HepG2 (cell line): ENCODE results near the gene TCFL5. TPM values are rescaled to one million over a fixed set of nuclear protein-coding genes. Genes with fewer than 3 reads are reported as not detected.

Experiments
- DPF2 ChIP-seq: sonication (generic); formaldehyde crosslinking; IDR thresholded peaks from 2 replicates; pipeline ENCODE4 v1.4.0; 2020; ENCODE audit warnings: mild to moderate bottlenecking, low read depth, missing genetic modification reagents, borderline replicate concordance
- ELF3 ChIP-seq: IDR thresholded peaks from 2 replicates; pipeline ENCODE4 v1.6.1; 2016; ENCODE audit warnings: missing genetic modification reagents, missing compliant biosample characterization
- FOXP4 ChIP-seq: sonication (generic); formaldehyde crosslinking; IDR thresholded peaks from 2 replicates; pipeline ENCODE4 v1.4.0; 2020; ENCODE audit warnings: missing genetic modification reagents
- GPBP1L1 ChIP-seq: sonication (generic); formaldehyde crosslinking; IDR thresholded peaks from 2 replicates; pipeline ENCODE4 v1.5.0; 2020; ENCODE audit warnings: mild to moderate bottlenecking, missing genetic modification reagents
- KAT7 ChIP-seq: IDR thresholded peaks from 2 replicates; pipeline ENCODE4 v1.6.1; 2018; ENCODE audit warnings: borderline replicate concordance, missing compliant biosample characterization
- KDM4B ChIP-seq: sonication (generic); formaldehyde crosslinking; IDR thresholded peaks from 2 replicates; pipeline ENCODE4 v1.4.0; 2020; ENCODE audit warnings: missing genetic modification reagents
- NFAT5 ChIP-seq: sonication (generic); formaldehyde crosslinking; IDR thresholded peaks from 2 replicates; pipeline ENCODE4 v1.4.0; 2020; ENCODE audit warnings: missing genetic modification reagents
- NFKB2 ChIP-seq: sonication (generic); formaldehyde crosslinking; IDR thresholded peaks from 2 replicates; pipeline ENCODE4 v1.4.0; 2020; ENCODE audit warnings: missing genetic modification reagents, borderline replicate concordance
- NFKBIZ ChIP-seq: IDR thresholded peaks from 2 replicates; pipeline ENCODE4 v1.6.1; 2018; ENCODE audit warnings: missing genetic modification reagents, missing compliant biosample characterization
- NR2F6 ChIP-seq, 2 experiments: IDR thresholded peaks; 2 replicates each; pipeline ENCODE4 v1.6.1; 2016; ENCODE audit warnings: antibody characterized with exemption in 1 of 2, mild to moderate bottlenecking in 1 of 2
- PRPF4 ChIP-seq: fragments of 200-400 bp; formaldehyde crosslinking; IDR thresholded peaks from 2 replicates; pipeline ENCODE4 v1.6.1; 2016; ENCODE audit warnings: low read length, low read depth; ENCODE audit not compliant: poor library complexity, severe bottlenecking
- ZBTB42 ChIP-seq: sonication (generic); formaldehyde crosslinking; IDR thresholded peaks from 2 replicates; pipeline ENCODE4 v1.5.0; 2020; ENCODE audit warnings: mild to moderate bottlenecking, missing genetic modification reagents
- ZNF18 ChIP-seq: sonication (generic); formaldehyde crosslinking; IDR thresholded peaks from 2 replicates; pipeline ENCODE4 v1.8.0; 2022; ENCODE audit warnings: mild to moderate bottlenecking, missing genetic modification reagents; ENCODE audit not compliant: insufficient replicate concordance
- ZNF274 ChIP-seq: sonication (generic); formaldehyde crosslinking; IDR thresholded peaks from 2 replicates; pipeline ENCODE4 v1.5.1; 2020; ENCODE audit warnings: mild to moderate bottlenecking, missing genetic modification reagents
- ZNF44 ChIP-seq: sonication (generic); formaldehyde crosslinking; IDR thresholded peaks from 2 replicates; pipeline ENCODE4 v1.5.1; 2020; ENCODE audit warnings: mild to moderate bottlenecking, missing genetic modification reagents
- ZNF556 ChIP-seq: sonication (generic); formaldehyde crosslinking; IDR thresholded peaks from 2 replicates; pipeline ENCODE4 v1.4.0; 2020; ENCODE audit warnings: mild to moderate bottlenecking, missing genetic modification reagents, borderline replicate concordance
- ZNF558 ChIP-seq: sonication (generic); formaldehyde crosslinking; IDR thresholded peaks from 2 replicates; pipeline ENCODE4 v1.9.0; 2022; ENCODE audit warnings: mild to moderate bottlenecking, missing genetic modification reagents, borderline replicate concordance
- ZNF766 ChIP-seq: sonication (generic); formaldehyde crosslinking; IDR thresholded peaks from 2 replicates; pipeline ENCODE4 v1.5.0; 2020; ENCODE audit warnings: missing genetic modification reagents, borderline replicate concordance
- polyA plus RNA-seq, 8 experiments: library from polyadenylated mRNA; depleted of rRNA in 3 of 8; stranded (reverse) in 7 of 8; unstranded in 1 of 8; fragments of >200 nt; fragmentation: Illumina TruSeq in 4 of 8; extraction: Trizol in 4 of 8; gene quantifications; 2 replicates each; pipeline versions ENCODE4 v1.2.1 to v1.2.3, GENCODE V29; 2011 to 2016; ENCODE audit warnings: low read depth in 4 of 8, missing spikeins in 1 of 8, mixed read lengths in 1 of 8; ENCODE audit not compliant: insufficient read depth in 1 of 8
- total RNA-seq, 5 experiments: library from RNA; depleted of rRNA; stranded (reverse); fragments of >200 nt; fragmentation: Illumina TruSeq; extraction: Trizol; gene quantifications; 2 replicates each; pipeline ENCODE4 v1.2.3, GENCODE V29; 2016; ENCODE audit warnings: low read depth in 1 of 5

The TCFL5 gene
- total and polyA plus RNA-seq, 2 of the 13 experiments (the other 11 are each of a cell fraction or from before 2014, with no cell fraction given): 14.8 to 20.0 TPM

GRCh38 chr20:62791301-62792181 is 70.1 kb downstream of the TCFL5 start (continued):
- TF ChIP-seq NFAT5 (CRISPR knock-in tag) (no peak), ZNF556 (CRISPR knock-in tag) (no peak; the same call in 1 of the 2 replicates), NFKB2 (CRISPR knock-in tag) (peak; percentile 84), KDM4B (peak; percentile 76; the same call in 1 of the 2 replicates), KAT7 (CRISPR knock-in tag) (no peak), ELF3 (CRISPR knock-in tag) (peak; percentile 92), NFKBIZ (CRISPR knock-in tag) (0 out of 2 replicates have a peak, but pooled peaks have one; percentile 24), ZNF18 (CRISPR knock-in tag) (no peak), PRPF4 (no peak), FOXP4 (CRISPR knock-in tag) (no peak), NR2F6 (IDR thresholded peaks at IDR 0.05) (0 out of 2 replicates have a peak, but pooled peaks have one; percentile 31), NR2F6 (CRISPR knock-in tag; IDR thresholded peaks at IDR 0.05) (peak; percentile 80; the same call in 1 of the 2 replicates), ZNF558 (CRISPR knock-in tag) (no peak), GPBP1L1 (CRISPR knock-in tag) (no peak), DPF2 (CRISPR knock-in tag) (no peak), ZNF766 (CRISPR knock-in tag) (peak; percentile 44; the same call in 1 of the 2 replicates), ZNF274 (peak; percentile 92), ZBTB42 (CRISPR knock-in tag) (no peak), ZNF44 (CRISPR knock-in tag) (peak; percentile 97)
